ENCODE results near the gene ADGRL3.
"Not testable (repeated sequence)": the region's sequence is repeated elsewhere in the genome, so short reads cannot be mapped to it uniquely, and the experiment has no call there.

The ADGRL3 gene

DNA sequence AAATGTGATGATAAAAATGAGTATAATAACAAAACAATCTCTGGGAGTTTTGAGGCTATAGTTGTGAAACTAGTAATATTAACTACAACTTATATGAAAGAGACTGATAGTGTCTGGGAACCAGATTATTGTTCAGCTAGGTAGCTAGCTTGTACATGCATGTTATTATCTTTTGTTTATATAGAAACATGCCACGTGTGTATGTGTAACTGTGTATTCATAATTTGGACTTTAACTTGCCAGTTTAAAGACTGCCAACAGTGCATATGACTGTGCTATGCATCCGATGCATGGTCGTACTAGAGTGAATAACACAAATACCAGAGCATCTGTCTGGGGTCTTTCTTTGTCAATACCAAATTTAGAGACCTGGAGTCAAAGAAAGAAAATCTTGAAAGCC, 92.2 kb downstream of the ADGRL3 start:
- no peak for DNase-seq

DNA sequence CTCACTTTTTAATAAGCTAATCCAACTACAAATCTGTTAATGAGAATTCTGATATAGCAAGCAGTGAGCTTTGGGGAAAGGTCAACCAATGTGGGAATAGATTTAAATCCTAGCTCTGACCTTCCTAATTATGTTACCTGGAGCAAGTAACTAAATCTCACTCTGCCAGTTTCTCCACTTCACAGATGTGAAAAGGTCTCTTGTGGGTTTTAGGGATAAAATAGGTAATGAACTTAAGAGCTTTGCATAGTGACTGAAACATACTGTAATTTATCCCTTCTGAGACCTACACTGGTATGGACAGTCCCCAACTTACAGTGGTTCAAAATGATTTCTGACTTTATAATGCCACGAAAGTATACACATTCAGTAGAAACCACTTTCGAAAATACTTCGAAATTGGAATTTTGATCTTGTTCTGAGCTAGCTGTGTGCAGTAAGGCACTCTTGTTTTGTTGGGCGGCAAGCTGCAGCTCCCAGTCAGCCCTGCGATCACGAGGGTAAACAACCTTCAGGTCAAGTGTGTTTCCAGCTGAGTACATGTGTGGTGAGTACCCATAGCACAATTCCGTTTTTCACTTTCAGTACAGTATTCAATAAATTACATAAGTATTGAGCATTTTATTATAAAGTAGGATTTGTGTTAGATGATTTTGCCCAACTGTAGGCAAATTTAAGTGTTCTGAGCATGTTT, 93.7 kb downstream of the ADGRL3 start:
- DNase-seq = peak; percentile 22

DNA sequence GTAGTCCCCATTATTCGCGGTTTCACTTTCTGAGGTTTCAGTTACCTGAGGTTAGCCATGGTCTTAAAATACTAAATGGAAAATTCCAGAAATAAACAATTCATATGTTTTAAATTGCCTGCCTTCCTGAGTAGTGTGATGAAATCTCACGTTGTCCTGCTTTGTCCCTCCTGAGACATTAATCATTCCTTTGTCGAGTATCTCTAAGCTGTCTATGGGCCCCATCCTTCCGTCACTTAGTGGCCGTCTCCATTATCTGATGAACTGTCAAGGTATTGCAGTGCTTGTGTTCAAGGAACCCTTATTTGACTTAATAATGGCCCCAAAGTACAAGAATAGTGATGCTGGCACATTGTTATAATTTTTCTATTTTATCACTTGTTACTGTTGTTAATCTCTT, 94.8 kb downstream of the ADGRL3 start:
- DNase-seq = no peak

DNA sequence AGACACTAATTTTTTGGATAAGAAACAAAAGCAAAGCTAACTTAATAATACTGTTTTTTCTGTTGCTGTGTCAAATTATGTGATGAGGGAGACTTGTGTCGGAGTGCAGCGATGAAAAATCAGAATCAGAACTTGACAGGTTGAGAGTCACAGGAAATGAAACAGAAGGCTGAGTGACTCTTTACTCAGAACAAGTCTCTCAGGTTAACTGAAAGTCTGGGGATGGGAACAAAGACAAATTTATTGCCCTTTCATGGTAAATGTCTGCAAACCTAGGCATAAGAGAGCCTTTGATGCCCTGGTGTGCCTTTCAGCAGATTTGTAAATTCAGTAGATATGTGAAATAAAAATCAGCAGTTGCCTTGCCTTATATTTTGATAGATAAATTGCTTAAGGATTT, 96.0 kb downstream of the ADGRL3 start:
- no peak for DNase-seq

DNA sequence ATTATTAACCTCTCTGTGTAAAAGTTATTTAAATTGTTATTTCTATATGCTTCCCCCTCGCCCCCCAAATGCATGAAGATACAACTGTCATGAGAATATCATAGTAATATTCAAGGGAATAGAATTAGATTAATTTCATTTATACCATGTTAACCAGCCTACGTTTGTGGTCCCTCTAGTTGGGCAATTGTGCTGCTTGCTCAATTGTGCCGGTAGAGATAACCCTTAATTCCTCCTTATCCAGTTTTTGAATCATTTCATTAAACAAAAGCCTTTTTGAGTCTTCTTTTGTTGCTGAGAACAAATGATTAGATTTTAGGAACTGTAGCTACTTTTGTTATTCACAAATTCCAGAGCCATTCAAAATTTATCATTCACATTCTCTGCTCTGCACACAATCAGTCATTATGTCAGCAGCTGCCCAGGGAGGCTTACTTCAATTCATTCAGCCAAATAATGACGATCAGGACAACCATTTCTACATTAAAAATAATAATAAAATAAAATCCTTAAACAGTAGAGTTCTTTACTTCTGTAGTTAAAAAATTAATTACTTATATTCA, 98.1 kb downstream of the ADGRL3 start:
- no peak for DNase-seq

DNA sequence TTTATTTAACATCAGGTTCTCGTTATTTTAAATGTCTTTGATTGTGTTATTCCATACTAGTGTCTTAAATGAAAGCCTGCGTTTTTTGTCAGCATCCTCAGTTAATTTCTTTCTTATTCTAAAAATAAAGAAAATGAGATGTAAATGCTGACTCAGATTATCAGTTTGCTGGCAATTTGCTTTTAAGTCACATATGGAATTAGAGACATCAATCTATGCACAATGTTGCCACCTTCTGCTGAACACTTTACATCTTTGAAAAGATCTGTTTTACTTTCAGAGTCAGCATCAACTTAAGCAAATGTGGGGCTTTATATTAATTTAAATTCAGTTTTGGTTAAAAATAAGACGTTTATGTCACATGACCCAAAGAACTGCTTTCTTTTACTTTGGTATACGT, 99.2 kb downstream of the ADGRL3 start:
- DNase-seq = no peak

DNA sequence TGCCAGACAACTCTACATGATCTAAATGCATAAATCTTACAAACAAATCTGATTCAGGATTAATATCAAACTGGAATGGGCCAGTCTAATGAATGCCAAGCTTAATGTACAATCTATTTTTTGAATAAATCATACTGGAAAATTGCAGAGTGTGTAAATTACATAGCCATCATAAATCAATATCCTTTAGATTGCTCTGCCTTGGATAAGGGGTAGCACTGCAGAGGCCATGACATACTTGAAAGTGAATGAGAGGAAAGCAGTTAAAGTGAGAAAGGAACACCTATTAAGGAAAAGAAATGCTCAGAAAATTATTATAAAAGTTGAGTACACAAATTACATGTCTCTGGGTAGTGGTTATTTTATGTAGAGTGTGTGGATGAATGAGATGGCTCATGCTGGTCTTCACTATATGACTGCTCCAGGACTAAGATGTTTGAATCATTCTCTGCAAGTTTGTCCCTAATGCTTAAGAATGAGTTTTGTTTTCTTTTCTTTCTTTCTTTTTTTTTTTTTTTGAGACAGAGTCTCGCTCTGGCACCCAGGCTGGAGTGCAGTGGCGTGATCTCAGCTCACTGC, 100.2 kb downstream of the ADGRL3 start:
- DNase-seq = no peak

DNA sequence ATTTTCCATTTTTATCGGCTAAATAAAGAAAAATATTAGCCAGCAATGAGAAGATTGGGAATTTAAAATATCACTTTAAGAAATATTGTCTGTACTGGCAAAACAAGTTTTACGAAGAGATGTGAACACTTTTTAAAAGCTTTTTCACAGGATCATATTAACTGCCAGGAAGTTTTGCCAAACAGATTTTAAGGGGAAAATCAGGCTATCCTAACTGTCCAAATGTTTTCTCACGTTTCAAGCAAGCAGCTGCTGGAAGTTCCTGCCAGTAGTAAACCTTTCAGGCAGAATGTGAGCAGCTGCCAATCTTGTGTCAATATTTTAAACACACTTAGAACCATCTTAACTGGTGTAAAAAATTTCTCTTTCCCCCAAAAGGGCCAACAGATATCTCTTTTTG, 101.1 kb downstream of the ADGRL3 start:
- peak; percentile 20 for DNase-seq

DNA sequence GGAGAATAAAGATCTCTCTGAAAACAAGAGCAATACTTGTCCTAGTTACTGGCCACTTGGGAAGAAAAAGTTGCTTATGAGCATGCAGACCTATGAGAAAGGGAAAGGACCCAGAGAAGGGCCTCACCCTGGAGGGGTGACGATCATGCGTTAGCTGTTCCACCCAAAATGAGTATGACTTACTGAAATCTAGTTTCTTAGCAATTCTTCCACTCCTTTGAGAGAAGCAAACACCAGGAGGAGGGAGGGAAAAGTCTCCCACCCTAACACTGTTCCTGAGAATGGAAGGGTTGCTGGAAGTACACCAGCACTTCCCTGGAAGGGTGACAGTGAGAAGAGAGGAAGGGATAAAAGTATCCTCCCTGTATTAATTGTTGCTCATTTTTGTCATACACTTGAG, 107.9 kb downstream of the ADGRL3 start:
- DNase-seq = no peak

DNA sequence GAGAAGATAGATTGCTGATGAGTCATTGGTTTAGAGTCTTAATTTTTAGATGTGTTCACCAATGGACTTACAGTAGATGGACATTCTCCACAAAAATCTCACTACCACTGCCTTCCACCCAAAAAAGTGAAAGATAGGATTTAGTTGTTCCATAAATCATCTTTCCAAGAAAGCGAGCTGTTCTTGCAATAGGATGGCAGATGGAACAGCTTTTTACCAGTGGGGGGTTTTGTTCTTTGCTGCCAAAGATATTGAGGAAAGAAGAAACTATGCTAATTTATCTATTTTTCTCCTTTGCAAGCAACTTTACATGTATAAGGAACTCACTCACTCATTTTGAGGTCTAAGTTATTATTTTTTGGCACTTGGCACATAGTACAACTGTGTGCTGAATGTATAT, 109.5 kb downstream of the ADGRL3 start:
- no peak for DNase-seq

DNA sequence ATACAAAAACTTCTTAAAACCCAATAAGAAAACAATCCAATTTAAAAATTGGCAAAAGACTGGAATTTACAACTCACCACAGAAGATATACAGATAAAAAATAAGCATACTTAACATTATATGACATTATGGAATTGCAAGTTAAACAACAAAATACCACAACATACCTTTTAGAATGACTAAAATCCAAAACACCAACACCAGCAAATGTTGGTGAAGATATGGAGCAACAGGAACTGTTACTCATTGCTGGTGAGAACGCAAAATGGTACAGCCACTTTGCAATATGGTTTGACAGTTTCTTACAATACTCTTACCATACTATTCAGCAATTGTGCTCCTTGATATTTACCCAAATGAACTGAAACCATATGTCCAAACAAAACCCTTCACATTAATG, 112.4 kb downstream of the ADGRL3 start:
- DNase-seq = no peak

DNA sequence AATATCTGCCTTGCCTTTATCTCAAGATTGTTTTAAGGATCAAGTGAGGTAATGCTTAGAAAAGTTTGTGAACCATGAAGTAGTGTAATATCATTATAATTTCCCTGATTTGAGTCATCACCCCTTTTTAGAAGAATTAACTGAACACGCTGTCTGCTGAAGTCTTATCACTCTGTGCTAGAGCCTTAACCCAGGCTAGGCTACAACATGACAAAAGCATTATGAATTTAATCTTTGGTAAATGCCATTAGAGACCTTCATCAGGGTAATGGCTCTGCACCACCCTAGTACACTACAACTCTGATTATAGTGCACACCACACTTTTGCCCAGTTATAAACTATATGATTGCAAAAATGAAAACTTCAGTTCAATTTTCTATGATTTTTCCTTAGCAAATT, 118.3 kb downstream of the ADGRL3 start:
- DNase-seq = no peak

DNA sequence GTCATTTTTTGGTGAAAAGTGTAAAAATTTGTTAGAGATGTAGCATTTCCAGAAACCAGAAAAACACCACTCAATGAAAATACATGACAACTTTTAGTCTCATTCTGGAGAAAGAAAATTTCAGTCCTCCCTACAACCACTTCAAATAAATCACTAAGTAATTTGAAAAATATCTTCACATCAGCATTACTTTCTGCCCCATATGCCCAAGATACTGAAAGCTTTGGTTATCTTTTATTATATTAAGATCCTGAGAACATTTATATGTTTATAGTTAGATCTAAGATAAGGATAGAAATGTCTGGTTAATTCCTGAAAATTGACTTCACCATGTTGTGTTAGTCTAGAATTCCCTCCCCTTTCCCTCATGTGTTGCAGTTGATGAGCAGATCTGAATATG, 119.0 kb downstream of the ADGRL3 start:
- no peak for DNase-seq

DNA sequence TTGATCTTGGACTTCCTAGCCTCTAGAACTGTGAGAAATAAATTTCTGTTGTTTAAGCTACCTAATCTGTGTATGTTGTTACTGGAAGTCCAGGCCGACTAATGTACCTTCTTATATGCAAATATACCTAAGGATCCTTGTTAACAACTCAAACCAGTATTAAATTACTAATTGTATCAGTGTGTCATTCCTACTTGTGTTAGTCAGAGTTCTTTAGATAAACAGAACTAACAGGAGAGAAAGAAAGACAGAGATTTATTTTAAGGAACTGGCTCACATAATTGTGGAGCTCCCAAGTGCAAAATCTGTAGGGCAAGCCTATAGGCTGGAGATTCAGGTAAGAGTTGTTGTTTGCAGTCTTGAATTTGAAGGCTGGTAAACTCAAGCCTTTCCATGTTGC, 120.0 kb downstream of the ADGRL3 start:
- DNase-seq = no peak

DNA sequence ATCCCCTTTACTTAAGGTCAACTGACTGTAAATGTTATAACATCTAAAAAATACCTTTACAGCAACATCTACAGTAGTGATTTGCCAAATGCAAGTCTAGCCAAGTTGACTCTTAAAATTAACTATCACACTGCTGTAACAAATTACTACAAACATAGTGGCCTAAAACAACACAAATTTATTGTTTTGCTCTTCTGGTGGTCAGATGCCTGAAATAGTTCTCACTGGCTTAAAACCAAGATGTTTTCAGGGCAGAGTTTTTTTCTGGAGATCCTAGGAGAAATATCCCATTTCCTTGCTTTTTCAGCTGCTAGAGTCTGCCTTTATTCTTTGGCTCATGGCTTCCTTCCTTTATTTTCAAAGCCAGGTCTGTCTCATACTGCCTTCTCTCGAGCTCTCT, 120.5 kb downstream of the ADGRL3 start:
- DNase-seq = no peak

DNA sequence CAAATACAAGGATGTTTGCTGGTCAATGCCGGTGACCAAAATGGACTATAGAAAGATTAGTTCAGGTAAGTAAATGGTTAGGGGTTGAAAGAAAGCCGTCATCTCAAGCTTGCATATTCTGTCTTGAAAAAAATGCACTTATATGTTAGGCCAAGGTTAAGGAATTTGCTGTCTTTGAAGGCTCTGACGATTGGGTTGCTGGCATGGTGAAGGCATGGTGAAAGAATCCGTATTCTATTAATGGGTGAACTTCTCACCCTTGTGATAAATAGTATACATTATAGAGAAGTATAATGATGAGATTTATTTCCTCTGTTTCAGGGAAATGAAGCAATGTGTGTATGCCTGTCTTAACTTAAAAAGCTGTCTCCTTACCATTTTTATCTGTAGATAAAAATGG, 132.6 kb downstream of the ADGRL3 start:
- no peak for DNase-seq

DNA sequence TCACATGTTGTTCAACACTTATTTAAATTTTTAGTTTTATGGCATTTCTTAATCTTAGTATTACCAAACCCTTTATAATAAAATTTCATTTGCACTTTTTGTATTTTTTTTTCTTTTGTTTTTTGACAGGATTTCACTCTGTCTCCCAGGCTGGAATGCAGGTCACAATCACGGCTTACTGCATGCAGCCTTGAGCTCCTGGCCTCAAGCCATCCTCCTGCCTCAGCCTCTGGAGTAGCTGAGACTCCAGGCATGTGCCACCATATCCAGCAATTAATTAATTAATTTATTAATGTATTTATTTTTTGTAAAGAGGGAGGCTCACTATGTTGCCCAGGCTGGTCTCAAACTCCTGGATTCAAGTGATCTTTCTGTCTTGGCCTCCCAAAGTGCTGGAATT, 133.4 kb downstream of the ADGRL3 start:
- DNase-seq = no peak

DNA sequence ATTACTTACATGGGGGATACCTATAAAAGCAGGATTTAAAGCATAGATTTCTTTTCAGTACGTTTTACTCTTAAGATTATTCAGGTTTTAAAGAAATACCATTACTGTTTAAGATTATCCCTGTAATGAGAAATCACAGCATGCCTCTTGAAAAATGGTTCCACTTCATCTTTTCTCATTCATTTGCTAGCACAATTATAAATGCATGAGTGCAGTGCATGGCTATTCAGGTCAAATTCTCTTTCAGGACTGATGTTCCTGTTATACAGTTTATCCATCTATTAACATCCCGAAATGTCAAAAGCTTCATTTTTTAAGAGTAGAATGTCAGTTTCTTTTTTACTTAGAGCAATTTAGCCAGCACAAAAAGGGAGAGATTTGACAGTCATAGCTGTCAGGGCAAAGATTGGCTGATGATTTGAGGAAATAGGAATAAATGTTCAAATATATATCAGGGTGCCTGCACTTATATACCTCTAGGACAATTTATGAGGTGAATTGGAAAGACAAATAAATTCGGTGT, 135.2 kb downstream of the ADGRL3 start:
- DNase-seq = no peak

DNA sequence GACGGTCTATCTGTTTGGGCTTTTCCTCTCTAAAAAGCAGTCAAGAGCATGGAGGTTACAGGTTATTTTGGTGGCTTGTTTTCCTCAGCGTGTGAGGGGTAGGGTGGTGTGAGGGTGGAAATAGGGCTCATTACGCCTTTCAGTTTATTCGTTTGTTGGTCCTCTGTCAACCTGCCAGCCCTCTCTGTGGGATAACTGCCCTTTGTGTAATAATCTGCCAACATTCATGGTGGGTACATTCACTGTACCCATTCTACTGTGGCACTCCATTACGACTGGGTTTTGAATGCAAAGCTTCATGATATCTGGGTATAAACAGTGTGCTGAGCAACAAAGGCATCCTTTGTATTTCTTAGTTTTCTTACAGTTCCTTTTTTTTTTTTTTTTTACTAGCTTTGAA, 136.4 kb downstream of the ADGRL3 start:
- DNase-seq = no peak

DNA sequence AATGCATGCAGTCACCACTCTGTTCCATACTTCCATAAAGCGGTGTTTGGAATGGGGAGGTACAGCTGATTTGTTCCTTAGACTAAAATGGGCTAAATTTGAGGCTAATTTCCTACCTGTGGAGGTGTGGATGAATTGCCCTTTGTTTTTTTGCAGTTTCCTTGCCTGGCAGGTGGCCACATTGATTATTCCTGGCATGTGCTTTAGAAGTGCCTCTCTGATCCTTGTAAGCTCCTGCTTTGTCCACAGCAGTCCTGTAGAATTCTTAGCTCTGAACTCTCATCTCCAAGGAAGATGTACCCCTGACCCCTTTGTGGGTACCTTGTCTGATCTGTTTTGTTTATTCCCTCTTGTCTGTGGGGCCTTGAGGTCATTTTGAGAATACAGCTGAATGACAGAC, 136.8 kb downstream of the ADGRL3 start:
- no peak for DNase-seq

DNA sequence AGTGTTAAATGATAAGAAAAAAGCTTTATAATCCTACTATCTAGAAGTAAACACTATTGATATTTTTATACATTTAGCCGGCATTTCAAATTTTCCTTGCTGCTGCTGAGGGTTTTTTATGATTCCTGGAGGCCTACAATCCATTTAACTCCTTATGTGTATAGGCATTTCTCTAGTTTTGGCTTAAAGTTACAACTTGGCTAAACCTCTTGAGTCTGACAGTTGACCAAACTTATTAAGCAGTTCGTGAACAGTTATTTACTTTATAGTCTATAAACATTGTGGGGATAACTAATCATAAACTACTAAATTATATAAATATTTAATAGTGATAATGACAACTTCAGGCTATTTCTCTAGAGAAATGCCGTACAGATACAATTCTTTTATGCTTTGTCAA, 141.9 kb downstream of the ADGRL3 start:
- no peak for DNase-seq

DNA sequence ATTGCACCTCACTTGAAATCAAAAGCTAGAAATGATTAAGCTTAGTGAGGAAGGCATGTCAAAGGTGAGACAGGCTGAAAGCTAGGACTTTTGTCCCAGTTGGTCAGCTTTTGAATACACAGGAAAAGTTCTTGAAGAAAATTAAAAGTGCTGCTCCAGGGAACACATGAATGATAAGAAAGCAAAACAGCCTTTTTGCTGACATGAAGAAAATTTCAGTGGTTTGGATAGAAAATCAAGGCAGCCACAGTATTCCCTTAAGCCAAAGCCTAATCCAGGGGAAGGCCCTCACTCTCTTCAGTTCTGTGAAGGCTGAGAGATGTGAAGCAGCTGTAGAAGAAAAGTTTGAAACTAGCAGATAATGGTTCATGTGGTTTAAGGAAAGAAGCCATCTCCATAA, 150.8 kb downstream of the ADGRL3 start:
- DNase-seq = no peak

DNA sequence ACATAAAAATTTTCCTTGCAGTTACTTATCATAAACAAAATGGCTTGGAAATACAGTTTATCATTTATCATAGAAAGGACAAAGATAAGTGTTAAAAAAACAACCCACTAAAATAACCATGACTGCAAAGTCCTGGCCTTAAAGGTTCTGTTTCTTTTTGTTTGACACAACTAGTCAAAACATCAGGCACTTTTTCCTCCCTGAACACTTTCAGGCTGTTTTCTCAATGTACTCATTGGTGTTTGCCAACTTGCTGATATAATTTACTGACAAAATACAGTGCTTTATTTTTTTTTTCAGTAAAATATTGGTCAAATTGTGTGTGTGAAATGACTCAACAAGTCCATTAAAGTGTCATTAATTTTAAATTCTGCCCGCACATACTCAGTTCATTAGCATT, 156.6 kb downstream of the ADGRL3 start:
- no peak for DNase-seq

DNA sequence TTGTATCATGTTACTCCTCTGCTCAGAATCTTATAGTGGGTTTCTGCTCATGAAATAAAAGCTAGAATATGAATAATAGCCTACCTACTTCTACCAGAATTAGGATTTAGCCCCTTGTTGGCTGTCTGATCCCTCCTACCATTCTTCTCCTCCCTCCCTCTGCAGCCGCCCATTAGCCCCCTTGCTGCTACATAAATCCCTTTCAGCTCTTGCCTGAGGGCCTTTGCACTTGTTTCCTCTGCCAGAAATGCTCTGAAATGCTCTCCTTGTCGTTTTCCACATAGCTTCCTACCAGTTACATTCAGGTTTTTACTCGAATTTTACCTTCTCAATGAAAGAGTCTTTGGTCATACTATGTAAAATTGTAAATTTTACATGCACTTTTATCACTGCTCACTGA, 159.2 kb downstream of the ADGRL3 start:
- DNase-seq = no peak

DNA sequence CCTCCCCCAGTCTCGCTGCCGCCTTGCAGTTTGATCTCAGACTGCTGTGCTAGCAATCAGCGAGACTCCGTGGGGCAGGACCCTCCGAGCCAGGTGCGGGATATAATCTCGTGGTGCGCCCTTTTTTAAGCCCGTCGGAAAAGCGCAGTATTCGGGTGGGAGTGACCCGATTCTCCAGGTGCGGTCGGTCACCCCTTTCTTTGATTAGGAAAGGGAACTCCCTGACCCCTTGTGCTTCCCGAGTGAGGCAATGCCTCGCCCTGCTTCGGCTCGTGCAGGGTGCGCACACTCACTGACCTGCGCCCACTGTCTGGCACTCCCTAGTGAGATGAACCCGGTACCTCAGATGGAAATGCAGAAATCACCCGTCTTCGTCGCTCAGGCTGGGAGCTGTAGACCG, 172.7 kb downstream of the ADGRL3 start:
- not testable (repeated sequence) for DNase-seq
